Colonic mucosa (tissue), 4 donors: ENCODE data around the gene APLP2. TPM values are rescaled to one million over a fixed set of nuclear protein-coding genes. Genes with fewer than 3 reads are reported as not detected.

Source experiments
- DNase-seq: peaks from one replicate; pipeline ENCODE4 v3.0.0-alpha.2; 2020
- H3K27ac ChIP-seq: fragments of 200-600 bp; one replicate; pipeline ENCODE4 v1.8.0; 2021
- H3K27me3 ChIP-seq: fragments of 200-600 bp; one replicate; pipeline ENCODE4 v1.8.0; 2021
- H3K36me3 ChIP-seq: fragments of 200-600 bp; one replicate; pipeline ENCODE4 v1.8.0; 2021
- H3K4me1 ChIP-seq: fragments of 200-600 bp; one replicate; pipeline ENCODE4 v1.8.0; 2021; ENCODE audit warnings: mild to moderate bottlenecking
- H3K4me3 ChIP-seq: fragments of 200-600 bp; one replicate; pipeline ENCODE4 v1.8.0; 2021
- H3K9ac ChIP-seq, 2 donors: one replicate each; pipeline ENCODE4 v1.7.0; 2013; ENCODE audit warnings: control low read depth in 2 of 2, low read depth in 2 of 2, low read length in 2 of 2
- H3K9me3 ChIP-seq: fragments of 200-600 bp; one replicate; pipeline ENCODE4 v1.8.0; 2021
- intact Hi-C: fragments of 100-400 bp; cut with DNase I; formaldehyde crosslinking; loops from one replicate; pipeline ENCODE4 v1.14.1; 2022
- total RNA-seq, 2 donors: library from RNA; stranded (reverse); fragmentation: NEBNext Ultra II Directional in 1 of 2; extraction: Animal tissue kit (Norgen Biotek cat#: 25700) in 1 of 2; gene quantifications; one replicate each; pipeline ENCODE4 v1.2.1, GENCODE V29; 2021
- TF ChIP-seq, protein P1 (sequence below): fragments of 200-600 bp; IDR thresholded peaks from one replicate; pipeline ENCODE4 v1.8.0; 2022; ENCODE audit warnings: antibody characterized with exemption, mild to moderate bottlenecking
- donor health status: healthy.
- donor health status: DM: no; HTN: no; CAD: no.
- donor health status: DM: no; HTN: no; CAD: no.

APLP2 gene
- total RNA-seq, 2 donors from 2014 or later = 285 to 388 TPM

DNA sequence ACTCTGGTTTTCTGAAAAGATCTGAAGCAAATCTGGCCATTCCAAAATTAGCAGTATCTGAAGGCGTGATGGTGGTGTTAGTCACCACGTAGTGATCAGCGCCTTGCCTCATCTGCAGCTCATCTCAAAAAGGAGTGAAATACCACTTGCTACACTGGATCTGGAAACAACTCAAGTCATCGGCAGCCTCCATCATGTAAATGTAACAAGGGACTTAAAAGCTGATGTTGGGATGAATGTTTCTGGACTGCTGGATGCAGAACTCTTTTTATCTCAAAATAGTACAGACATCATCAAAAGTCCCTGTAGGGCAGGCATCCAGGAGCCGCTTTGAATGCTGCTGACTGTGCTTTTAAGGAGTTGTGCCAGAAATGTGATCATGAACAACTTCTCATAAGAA lies 14.1 kb upstream of the APLP2 start:
- TF ChIP-seq, protein P1, sequence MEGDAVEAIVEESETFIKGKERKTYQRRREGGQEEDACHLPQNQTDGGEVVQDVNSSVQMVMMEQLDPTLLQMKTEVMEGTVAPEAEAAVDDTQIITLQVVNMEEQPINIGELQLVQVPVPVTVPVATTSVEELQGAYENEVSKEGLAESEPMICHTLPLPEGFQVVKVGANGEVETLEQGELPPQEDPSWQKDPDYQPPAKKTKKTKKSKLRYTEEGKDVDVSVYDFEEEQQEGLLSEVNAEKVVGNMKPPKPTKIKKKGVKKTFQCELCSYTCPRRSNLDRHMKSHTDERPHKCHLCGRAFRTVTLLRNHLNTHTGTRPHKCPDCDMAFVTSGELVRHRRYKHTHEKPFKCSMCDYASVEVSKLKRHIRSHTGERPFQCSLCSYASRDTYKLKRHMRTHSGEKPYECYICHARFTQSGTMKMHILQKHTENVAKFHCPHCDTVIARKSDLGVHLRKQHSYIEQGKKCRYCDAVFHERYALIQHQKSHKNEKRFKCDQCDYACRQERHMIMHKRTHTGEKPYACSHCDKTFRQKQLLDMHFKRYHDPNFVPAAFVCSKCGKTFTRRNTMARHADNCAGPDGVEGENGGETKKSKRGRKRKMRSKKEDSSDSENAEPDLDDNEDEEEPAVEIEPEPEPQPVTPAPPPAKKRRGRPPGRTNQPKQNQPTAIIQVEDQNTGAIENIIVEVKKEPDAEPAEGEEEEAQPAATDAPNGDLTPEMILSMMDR = no peak
- Histone ChIP-seq H3K9me3 (no peaks in the 10 kb centered on the region), H3K9ac (no peak overlapping the region), H3K36me3 (no peaks in the 10 kb centered on the region), H3K4me1 (no peaks in the 10 kb centered on the region), H3K27ac (no peak overlapping the region), H3K27me3 (no peaks in the 10 kb centered on the region), H3K4me3 (no peak overlapping the region)
- no peak for DNase-seq
- intact Hi-C loops = no loop called here

DNA sequence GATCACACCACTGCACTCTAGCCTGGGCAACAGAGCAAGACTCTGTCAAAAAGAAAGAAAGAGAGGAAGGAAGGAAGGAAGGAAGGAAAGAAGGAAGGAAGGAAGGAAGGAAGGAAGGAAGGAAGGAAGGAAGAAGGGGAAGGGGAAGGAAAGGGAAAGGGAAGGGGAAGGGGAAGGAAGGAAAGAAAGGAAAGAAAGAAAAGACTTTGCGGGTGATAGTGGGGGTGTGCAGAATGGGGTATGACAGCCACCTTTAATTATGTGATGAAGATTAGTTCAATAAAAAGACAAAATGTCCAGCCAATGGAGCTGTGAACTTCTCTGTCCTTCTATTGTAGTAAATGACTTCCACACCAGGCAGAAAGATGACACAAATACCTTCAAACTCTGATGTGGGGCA lies 8.7 kb upstream of the APLP2 start:
- H3K9me3 ChIP-seq = no peaks in the 10 kb centered on the region
- H3K4me1 ChIP-seq = no peaks in the 10 kb centered on the region
- DNase-seq = no peak
- no peak overlapping the region for H3K9ac ChIP-seq
- TF ChIP-seq, protein P1 = no peak
- intact Hi-C loops = no loop called here
- H3K27me3 ChIP-seq = no peaks in the 10 kb centered on the region
- H3K4me3 ChIP-seq = no peak overlapping the region
- no peaks in the 10 kb centered on the region for H3K36me3 ChIP-seq
- no peak overlapping the region for H3K27ac ChIP-seq

DNA sequence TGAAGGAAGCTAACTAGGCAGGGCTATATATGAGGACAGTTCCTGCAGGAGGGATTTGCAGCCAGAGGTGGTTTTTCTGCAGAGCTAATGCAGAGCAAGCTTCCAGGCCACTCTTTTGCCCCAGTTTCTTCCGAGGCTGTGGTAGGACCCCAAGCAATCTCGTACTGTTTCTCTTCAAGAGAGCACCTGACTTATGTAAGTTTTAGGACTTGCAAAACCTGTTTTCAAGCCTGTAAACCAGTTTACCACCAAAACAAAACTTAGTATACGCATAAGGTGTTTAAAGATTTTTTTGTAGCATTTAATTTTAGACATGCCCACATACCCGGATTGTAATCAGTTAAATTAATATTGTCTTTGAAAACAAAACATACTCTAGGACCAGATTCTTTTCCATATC lies 7.7 kb upstream of the APLP2 start:
- no peak overlapping the region for H3K27ac ChIP-seq
- TF ChIP-seq, protein P1 = no peak
- H3K36me3 ChIP-seq = no peaks in the 10 kb centered on the region
- no peak overlapping the region for H3K9ac ChIP-seq
- no peaks in the 10 kb centered on the region for H3K9me3 ChIP-seq
- H3K27me3 ChIP-seq = no peaks in the 10 kb centered on the region
- no peak for DNase-seq
- intact Hi-C loops = no loop called here
- H3K4me3 ChIP-seq = no peak overlapping the region
- no peaks in the 10 kb centered on the region for H3K4me1 ChIP-seq

DNA sequence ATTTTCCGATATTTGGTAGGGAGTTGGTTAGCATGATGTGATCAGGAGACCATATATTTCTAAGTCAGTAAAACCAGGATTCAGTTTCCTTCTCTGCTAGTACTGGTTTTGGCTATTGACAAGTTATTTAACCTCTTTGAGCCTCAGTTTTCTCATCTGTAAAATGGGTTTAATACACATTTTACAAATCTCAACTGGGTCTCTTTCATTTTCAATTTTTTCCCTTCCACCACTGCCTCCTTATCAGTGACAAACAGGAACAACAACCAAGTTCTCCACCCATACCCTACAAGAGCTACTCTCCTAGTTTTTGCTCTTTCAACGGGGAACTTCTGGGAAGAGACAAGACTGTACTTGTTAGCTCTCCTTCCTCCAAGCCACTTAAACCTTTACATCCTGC lies 6.2 kb upstream of the APLP2 start:
- Histone ChIP-seq H3K27me3 (no peaks in the 10 kb centered on the region), H3K36me3 (no peaks in the 10 kb centered on the region), H3K4me3 (no peak overlapping the region), H3K4me1 (no peaks in the 10 kb centered on the region), H3K9ac (no peak overlapping the region), H3K9me3 (no peaks in the 10 kb centered on the region), H3K27ac (no peak overlapping the region)
- intact Hi-C loops = no loop called here
- TF ChIP-seq, protein P1 = no peak
- no peak for DNase-seq

DNA sequence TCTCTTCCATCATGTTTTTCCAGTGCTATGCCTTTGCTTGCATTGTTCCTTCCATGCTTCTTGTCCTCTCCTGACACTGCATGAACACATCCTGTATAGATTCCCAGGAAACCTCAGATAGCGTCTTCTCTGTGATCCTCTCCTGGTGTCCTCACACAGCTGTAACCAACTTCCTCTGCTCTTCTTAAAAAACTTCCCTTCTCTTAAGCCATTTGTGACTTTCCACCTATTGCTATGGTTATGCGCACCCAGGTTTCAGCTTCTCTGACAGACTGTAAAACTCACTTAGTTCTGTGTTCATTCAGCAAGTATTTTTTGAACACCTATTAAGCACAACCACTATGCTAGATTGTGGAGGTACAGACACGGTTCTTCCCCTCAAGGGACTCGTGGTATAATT lies 5.1 kb upstream of the APLP2 start:
- no peak for DNase-seq
- Histone ChIP-seq H3K27ac (no peak overlapping the region), H3K36me3 (no peaks in the 10 kb centered on the region), H3K4me3 (no peak overlapping the region), H3K27me3 (no peaks in the 10 kb centered on the region), H3K9me3 (no peaks in the 10 kb centered on the region), H3K9ac (no peak overlapping the region), H3K4me1 (no peaks in the 10 kb centered on the region)
- intact Hi-C loops = no loop called here
- TF ChIP-seq, protein P1 = no peak

DNA sequence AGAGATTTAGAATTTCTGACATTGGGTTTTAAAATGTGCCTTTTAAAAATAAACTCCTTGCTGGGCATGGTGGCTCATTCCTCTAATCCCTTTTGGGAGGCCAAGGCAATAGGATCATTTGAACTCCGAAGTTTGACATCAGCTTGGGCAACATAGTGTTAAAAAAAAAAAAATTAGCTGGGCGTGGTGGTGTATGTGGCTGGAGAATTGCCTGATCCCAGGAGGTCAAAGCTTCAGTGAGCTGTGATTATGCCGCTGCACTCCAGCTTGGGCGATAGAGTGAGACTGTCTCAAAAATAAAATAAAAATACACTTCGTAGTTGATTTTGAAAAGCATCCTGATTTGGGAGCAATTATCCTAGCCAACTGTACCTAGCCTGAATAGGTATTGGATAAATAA lies 3.4 kb upstream of the APLP2 start:
- Histone ChIP-seq H3K9ac (peak overlapping the region in 1 of 2 donors; percentile 24), H3K4me3 (no peak overlapping the region), H3K27me3 (no peaks in the 10 kb centered on the region), H3K4me1 (no peaks in the 10 kb centered on the region), H3K36me3 (no peaks in the 10 kb centered on the region), H3K27ac (peak overlapping the region; percentile 32), H3K9me3 (no peaks in the 10 kb centered on the region)
- peak; percentile 60 for DNase-seq
- intact Hi-C loops = no loop called here
- TF ChIP-seq, protein P1 = no peak
